Stimulated activated CD8-positive, alpha-beta memory T cell treated with anti-CD3 and anti-CD28 coated beads, Interleukin-15, amount 100 ng/mL, for 24 hours (primary cell): ENCODE data around the gene CDK14.

Experiments used
- DNase-seq: peaks from one replicate; pipeline ENCODE4 v3.0.0-alpha.2; 2020; ENCODE audit warnings: low read depth

CDK14 gene

DNA sequence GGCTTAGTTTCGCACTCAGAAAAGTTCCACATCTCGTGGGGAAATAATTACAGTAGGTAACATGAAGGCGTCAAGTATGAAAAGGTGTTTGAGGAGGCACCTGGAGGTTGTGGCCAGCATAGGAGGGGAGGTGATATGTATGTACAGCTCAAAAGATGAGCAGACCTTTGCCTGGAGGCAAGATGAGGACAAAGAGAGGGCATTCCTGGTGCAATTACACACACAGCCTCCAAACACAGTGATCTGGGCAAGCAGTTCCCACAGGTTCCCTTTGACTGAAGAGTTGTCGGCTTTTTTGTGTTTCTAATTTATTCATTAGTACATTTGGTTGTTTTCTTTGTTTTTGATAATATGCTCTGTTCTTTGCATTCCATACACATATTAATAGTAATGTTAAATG lies 46.9 kb downstream of the CDK14 start:
- DNase-seq: no peak

DNA sequence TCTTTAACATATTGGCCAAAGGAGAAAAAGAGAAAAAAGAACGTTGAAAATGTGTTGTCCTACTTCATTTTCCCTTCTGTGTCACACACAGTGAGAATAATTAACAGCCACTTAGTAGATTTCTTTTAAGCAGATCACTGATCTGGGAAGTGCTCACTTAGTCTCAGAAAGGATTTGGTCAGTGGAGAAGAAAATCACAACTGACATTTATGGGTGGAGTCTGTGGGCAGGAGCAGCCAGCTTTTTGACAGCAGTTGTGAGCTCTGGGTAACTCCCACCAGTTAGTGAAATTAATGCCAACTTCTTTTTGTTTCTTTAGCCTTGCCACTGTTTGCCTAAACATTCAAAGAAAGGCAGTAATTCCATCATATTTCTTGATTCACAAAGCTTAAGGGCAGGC lies 49.7 kb downstream of the CDK14 start:
- DNase-seq: no peak

GRCh38 chr7:90648107-90648506 lies 52.0 kb downstream of the CDK14 start:
- no peak for DNase-seq

- DNase-seq: no peak
Observed at GRCh38 chr7:90648834-90649233, 52.7 kb downstream of the CDK14 start.

GRCh38 chr7:90654718-90655427 lies 58.8 kb downstream of the CDK14 start:
- DNase-seq: no peak

DNA sequence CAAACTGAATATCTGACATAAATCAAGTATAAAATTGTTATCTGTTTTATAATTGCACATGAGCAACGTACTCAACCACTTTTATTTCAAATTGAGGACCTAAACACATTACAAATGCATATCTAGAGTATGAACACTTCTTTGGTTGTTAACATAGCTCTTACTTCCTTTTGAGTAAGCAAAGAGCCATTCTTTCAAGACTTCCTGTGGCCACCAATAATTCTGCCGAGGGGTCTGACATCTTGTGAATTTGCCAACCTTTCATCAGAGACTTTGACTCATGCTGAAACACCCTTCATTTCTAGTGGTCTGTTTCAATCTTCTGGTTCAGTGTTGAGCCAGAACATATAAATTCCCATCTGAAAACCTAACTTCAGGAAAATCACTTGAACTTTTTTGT lies 59.4 kb downstream of the CDK14 start:
- DNase-seq: no peak

- no peak for DNase-seq
Observed at GRCh38 chr7:90657481-90657880, 61.4 kb downstream of the CDK14 start.

DNA sequence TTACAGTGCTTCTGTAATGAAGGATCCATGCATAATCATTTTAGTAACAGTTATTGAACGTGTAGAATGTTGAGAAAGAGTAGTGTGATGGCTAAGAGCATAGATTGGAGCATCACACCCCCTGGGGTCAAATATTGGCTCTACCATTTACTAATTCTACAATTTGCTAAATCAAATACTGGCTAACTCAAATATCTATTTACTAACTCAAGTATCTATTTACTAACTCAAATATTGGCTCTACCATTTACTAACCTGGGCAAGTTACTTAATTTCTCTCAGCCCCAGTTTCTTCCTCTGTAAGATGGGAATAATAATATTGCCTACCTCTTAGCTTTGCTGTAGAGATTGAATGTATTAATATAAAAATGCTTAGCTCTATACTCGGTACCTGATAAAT lies 64.0 kb downstream of the CDK14 start:
- DNase-seq: no peak

GRCh38 chr7:90660819-90661218 lies 64.7 kb downstream of the CDK14 start:
- no peak for DNase-seq

DNA sequence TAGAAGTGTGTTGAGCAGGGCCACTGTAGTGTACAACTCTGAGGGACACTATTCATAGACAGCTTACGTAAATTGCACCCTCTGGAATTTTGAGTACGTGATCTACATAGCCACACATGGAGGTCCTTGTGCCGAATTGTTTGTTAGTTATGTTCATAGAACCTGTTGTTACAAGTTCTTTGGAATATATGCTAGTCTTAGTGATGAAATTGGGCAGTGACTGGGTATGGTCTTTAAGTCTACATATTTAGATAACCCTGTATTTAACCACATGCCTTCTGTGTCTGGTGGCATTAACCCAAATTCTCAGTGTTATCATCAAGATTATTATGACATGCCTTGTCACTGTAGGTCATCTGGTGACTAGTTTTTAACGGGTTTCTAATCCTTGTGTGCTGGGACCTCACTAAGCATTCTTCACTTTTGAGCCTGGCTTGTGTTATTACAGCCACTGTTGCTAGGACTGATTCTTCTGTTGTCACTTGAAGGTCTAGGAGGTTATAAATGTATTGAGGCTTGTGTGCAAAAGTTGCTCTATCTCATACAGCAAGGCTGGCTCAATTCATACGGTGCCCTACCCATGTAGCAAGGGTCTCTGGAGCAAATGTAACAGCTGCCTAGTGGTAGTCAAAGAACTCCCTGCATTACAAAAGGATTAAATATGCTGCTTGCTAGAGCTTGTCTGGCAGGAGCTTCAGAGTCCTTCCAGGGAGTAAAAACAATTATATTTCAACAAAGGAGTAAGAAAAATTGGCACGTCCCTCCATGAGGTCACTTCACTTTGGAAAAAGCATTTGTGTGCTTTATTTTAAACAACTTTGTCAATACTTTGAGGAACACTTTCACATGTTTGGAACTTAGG lies 65.4 kb downstream of the CDK14 start:
- no peak for DNase-seq

- no peak for DNase-seq
Observed at GRCh38 chr7:90663176-90663575, 67.1 kb downstream of the CDK14 start.

- DNase-seq: no peak
Observed at GRCh38 chr7:90666186-90666585, 70.1 kb downstream of the CDK14 start.

GRCh38 chr7:90668992-90669391 lies 72.9 kb downstream of the CDK14 start:
- no peak for DNase-seq

DNA sequence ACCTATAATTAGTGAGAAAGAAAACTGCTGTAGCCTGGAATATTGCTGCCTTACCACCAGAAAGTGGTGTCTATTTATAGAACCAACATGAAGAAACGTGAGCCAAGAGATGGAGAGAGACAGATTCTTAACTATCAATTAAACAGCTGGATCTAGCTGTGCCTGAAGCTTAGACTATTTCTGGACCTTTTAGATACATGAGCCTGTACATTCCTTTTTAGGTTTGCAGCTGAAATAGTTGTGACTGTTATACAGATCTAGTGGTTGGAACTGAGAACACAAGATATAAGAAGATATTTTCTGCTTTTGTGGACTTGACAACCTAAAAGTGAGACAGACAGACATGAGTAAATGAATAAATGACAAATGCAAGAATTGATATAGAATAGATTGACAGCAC lies 73.4 kb downstream of the CDK14 start:
- DNase-seq: no peak

GRCh38 chr7:90671571-90671970 lies 75.5 kb downstream of the CDK14 start:
- DNase-seq: no peak

GRCh38 chr7:90672210-90672609 lies 76.1 kb downstream of the CDK14 start:
- DNase-seq: no peak

GRCh38 chr7:90674625-90675024 lies 78.5 kb downstream of the CDK14 start:
- DNase-seq: no peak

GRCh38 chr7:90675982-90676381 lies 79.9 kb downstream of the CDK14 start:
- no peak for DNase-seq

GRCh38 chr7:90677486-90678404 lies 81.6 kb downstream of the CDK14 start:
- DNase-seq: no peak

DNA sequence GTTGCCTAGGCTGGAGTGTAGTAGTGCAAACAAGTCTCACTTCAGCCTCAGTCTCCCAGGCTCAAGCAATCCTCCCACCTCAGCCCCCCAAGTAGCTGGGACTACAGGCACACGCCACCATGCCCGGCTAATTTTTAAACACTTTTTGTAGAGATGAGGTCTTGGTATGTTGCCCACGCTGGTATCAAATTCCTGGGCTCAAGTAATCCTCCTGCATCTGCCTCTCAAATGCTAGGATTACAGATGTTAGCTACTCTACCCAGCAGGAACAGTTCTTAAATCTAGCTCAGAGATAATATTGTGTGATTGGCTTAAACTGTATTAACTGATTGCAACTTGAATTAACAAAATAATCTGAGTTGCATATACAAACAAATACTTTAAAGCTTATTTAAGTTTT lies 82.9 kb downstream of the CDK14 start:
- DNase-seq: no peak

- no peak for DNase-seq
Observed at GRCh38 chr7:90680484-90680883, 84.4 kb downstream of the CDK14 start.

DNA sequence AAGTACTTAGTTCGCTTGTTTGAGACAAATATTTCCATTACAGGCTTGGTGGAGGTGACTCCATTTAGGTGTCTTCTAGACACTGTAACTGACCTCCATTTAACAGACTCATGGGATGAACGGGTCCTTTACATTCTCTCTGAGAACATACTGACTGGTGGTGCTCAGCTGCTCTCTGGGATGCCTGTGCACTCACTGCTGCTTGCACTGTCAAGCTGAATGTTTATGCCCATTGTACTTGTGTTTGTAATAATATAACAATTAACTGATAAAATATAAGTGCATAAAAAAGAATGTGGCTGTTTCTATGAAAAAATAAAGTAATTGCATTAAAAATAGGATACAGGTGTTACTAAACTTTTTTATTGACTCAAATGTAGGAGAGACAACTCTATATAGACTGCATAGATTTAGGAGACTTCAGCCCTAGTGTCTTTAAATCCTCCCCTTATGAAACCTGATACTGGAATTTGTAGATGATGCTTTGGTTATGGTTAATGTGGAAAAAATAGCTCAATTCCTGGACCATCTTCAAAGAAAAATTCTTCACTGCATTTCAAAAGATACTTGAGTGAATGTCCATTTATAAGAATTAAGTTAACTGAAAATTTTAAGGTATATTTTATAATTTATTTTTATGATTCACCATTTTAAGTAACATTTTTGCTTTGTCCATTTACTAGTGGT lies 85.4 kb downstream of the CDK14 start:
- DNase-seq: no peak
